Stomach (tissue), 4 donors: ENCODE data around the gene ZBTB45.

ENCODE experiments used
- CTCF ChIP-seq, 7 experiments: fragments of 450-650 bp in 4 of 7; fragments of 200-600 bp in 3 of 7; sonication (generic) in 3 of 7; IDR thresholded peaks; one replicate each; pipeline ENCODE4 v1.5.1; 2016 to 2019; ENCODE audit warnings: antibody characterized with exemption in 7 of 7, control low read depth in 2 of 7, mild to moderate bottlenecking in 1 of 7
- POLR2A ChIP-seq, 4 donors: fragments of 450-650 bp; IDR thresholded peaks; one replicate each; pipeline ENCODE4 v1.6.1; 2016; ENCODE audit warnings: antibody characterized with exemption in 4 of 4, control low read depth in 2 of 4, mild to moderate bottlenecking in 1 of 4, moderate library complexity in 1 of 4
- POLR2AphosphoS5 ChIP-seq, 3 donors: sonication (generic); formaldehyde crosslinking; IDR thresholded peaks; one replicate each; pipeline ENCODE4 v1.6.1; 2016; ENCODE audit warnings: antibody characterized with exemption in 3 of 3

- TF ChIP-seq CTCF (IDR thresholded peaks at IDR 0.05) (no peak), POLR2A (IDR thresholded peaks at IDR 0.05) (no peak), POLR2AphosphoS5 (IDR thresholded peaks at IDR 0.05) (no peak)
Measured at GRCh38 chr19:58468216-58468839, 51.3 kb downstream of the ZBTB45 start.
